Smooth muscle cell of the brain vasculature (primary cell): ENCODE data around the gene TMEM116.
"Not testable (repeated sequence)": the region's sequence is repeated elsewhere in the genome, so short reads cannot be mapped to it uniquely, and the experiment has no call there.

Source experiments
- DNase-seq: peaks from one replicate; pipeline ENCODE4 v3.0.0-alpha.2; 2012; ENCODE audit warnings: low read depth, low spot score

Gene TMEM116

DNA sequence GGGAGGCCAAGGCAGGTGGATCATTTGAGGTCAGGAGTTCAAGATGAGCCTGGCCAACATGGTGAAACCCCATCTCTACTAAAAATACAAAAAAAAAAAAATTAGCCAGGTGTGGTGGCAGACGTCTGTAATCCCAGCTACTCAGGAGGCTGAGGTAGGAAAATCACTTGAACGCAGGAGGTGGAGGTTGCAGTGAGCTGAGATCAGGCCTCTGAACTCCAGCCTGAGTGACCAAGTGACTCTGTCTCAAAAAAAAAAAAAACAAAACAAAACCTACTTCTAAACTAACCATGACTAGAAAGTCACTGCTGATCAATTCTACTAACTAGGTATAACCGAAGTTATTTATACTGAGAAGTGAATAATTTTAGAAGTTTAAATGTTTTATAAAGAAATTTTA lies 3.4 kb downstream of the TMEM116 start:
- DNase-seq = not testable (repeated sequence)

DNA sequence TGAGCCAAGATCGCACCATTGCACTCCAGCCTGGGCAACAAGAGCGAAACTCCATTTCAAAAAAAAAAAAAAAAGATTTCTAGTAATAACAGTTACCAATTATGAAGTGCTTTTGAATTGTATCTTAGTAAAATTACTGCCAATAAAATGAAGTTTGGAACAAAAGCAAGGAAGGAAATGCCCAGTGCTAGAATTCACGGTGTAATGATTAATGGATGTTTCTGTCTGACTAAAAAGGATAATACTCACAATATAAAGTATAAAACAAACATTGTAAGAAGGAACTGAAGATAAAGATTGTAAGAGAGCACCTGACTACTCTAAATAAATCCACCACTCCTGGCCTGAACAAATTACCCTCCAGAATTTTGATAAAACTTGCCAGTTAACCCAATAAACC lies 4.0 kb downstream of the TMEM116 start:
- no peak for DNase-seq

DNA sequence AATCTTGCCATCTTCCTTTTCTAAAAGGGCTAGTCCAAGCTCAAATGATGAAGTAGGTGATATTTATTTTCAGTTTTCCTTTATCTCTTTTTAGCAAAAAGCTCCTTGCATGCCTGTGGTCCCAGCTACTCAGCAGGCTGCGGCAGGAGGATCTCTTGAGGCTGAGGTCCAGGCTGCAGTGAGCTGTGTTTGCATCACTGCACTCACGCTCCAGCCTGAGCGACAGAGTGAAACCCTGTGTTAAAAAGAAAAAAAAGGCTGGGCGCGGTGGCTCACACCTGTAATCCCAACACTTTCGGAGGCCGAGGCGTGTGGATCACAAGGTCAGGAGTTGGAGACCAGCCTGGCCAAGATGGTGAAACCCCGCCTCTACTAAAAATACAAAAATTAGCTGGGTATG lies 5.0 kb downstream of the TMEM116 start:
- DNase-seq = no peak

DNA sequence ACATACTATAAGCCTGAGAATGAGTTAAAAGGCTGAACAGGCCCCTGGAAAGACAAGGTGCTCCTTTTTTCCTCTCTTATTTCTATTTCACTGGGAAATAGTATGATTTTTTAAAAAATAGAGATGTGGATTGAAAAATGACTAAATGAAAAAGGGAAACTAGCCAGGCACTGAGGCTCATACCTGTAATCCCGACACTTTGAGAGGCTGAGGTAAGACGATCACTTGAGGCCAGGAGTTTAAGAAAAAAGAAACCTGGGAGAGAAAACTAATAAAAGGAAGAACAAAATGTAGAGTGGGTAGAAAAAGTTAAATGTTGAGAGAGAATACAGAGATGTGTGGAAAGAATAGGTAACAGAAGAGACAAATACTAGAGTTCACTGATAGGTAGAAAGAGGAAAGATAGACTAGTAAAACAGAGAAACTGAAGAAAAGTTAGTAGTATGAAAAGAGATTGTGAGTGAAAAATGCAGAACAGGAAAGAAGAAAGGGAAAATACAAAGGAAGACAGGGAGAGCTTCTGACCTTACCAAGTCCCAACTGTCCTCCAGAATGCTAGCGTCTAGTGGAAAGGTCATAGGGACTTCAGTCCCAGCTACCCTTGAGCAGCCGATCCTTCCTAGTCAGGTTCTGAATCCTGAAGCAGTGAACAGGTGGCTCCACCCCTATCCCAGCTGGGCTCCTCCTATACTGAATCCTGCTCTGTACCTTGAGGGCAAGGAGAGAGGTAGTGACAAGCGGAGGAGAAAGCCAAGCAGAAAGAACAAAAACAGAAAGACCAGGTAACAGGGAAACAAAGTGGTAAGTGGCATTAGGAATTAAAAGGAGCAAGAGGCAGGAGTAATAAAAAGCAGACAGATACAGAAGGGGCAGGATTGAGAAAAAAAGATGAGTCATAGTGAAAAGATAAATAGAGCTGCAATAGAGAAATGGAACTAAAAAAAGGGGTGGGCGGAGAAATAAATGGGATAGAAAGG lies 7.3 kb downstream of the TMEM116 start:
- no peak for DNase-seq

DNA sequence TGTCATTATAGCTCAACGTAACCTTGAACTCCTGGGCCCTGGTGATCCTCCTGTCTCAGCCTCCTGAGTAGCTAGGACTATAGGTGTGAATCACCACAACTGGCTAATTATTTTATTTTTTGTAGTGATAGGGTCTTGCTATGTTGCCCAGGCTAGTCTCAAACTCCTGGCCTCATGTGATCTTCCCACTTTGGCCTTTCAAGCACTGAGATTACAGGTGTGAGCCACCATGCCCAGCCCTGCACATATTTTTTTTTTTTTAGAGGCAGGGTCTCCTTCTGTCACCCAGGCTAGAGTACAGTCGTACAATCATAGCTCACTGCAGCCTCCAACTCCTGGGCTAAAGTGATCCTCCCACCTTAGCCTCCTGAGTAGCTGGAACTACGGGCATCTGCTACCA lies 8.9 kb downstream of the TMEM116 start:
- no peak for DNase-seq

- DNase-seq = no peak
These were observed 11.4 kb downstream of the TMEM116 start for GRCh38 chr12:112001576-112001975.

DNA sequence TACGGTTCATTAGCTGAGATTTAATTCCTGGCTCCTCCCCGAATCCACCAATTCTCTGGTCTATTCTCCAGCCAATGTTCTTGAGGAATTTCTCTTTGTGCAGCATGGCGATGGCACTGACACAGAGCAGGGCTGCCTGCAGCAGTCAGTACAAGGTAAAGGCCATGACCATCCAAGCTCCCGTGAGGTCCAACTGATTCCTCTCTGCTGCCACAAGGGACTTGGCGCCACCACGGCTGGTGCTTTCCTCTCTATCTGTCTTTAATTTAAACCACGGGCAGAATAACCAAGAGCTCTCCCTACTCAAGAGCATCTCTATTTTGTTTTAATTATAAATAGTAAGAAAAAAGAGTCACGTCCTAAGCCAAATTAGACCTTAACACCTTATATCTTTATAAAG lies 12.1 kb downstream of the TMEM116 start:
- DNase-seq = no peak

DNA sequence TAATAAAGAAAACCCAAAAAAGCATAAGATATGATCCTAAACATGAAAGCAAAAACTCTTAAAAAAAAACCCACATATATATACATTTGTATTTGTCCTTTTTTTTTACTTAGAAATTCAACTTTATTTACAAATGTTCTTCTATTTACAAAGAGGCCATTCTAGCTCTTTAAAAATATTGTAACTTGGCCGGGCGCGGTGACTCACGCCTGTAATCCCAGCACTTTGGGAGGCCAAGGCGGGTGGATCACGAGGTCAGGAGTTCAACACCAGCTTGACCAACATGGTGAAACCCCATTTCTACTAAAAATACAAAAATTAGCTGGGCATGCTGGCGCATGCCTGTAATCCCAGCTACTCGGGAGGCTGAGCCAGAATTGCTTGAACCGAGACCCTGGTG lies 13.8 kb downstream of the TMEM116 start:
- not testable (repeated sequence) for DNase-seq

DNA sequence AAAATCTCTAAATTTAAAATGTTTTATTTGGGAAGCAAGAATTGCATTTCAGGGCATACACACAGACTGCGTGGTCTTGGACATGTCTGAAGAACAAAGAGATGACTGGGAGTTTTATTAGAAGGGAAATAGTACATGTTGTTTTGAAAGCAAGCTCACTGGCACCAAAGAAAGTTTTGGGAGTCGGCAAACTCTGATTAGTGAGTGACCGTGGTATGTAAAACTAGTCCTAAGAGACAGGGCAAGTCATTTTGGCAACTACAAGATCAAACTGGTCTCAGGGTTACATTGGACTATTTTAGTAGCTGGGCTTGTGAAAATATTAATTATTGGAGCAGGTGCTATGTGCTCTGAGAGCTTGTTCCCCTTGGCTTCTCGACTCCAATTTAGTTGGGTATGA lies 14.9 kb downstream of the TMEM116 start:
- no peak for DNase-seq

DNA sequence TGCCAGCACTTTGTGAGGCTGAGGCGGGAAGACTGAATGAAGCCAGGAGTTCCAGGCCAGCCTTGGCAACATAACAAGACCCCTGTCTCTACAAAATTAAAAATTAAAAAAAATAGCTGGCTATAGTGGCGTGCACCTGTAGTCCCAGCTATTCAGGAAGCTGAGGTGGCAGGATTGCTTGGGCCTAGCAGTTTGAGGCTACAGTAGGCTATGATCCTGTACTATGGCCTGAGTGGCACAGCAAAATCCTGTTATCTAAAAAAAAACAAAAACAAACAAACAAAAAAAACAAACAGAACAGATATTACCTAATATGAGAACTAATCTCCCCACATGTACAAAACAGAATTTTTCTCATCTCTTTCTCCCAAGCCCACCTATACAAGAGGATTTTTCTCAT lies 15.7 kb downstream of the TMEM116 start:
- no peak for DNase-seq

GRCh38 chr12:111995782-111996480 lies 17.0 kb downstream of the TMEM116 start:
- no peak for DNase-seq

DNA sequence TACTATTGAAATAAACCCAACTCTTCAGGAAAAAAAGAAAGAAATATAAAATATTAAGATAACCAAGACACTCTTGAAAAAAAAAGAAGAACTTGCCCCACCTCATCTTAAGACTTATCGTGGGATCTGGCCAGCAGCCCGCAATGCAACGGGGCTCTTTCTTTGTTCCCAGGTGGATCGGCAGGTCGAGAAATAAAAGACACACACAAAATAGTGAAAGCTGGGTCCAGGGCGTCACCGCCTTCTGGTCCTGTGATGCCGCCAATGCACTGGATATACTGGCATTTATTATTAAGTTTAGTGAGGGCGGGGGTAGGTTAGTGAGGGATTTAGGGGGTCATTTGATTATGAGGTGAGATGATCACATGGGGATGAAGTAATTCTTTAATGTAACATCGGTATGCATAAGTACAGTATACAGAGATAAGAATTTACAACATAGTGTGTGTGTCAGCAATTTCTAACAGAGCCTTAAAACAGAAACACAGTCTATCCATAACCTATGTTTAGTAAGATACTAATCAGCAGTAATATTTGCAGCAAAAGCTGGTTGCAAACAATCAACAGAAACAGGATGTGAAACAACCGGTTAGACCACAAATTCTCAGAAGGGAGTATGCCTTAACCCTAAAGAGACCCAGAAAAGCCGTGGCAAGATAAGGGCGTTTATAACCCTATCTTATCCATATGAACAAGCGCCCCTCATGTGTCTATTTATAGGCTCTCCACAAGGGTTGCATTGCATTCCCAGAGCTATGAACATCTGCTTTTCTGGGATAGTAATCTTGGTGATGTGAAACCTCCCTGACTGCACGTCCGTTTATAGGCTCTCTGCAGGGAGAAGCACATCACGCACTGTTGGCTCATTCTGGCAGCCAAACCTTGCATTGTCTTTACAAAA lies 18.5 kb downstream of the TMEM116 start:
- not testable (repeated sequence) for DNase-seq

- no peak for DNase-seq
These were observed 19.4 kb downstream of the TMEM116 start for GRCh38 chr12:111993292-111994150.

DNA sequence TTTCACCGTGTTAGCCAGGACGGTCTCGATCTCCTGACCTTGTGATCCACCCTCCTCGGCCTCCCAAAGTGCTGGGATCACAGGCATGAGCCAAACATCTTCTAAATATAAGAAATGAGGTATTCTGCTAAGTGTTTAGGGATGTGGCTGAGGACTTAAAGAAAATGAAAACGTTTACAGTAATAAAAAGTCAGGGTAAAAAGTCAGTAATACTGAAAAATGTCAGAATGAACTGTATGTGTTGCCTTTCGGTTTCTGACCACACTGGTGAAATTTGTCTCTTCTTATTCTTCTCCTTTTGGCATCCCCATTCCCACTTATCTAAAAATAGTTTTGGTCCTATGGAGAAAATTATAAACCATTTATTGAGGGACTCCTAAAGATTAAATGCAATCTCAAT lies 20.5 kb downstream of the TMEM116 start:
- no peak for DNase-seq

DNA sequence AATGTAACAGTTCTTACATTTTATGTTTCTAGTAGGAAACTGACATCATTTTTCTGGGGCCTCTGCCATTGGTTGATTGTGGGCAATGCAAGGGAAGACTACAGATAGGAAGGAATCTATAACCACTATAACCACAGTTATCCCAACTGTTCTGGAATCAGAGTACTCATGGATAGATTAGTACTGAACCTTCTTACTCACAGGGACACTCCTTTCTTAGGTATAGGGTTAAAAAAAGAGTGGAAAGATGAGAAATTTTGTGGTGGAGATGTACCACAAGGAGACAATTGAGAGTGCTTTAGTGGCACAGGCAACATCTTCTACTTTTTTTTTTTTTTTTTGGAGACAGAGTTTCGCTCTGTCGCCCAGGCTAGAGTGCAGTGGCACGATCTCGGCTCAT lies 21.0 kb downstream of the TMEM116 start:
- no peak for DNase-seq

- no peak for DNase-seq
These were observed 21.4 kb downstream of the TMEM116 start for GRCh38 chr12:111991535-111991934.

DNA sequence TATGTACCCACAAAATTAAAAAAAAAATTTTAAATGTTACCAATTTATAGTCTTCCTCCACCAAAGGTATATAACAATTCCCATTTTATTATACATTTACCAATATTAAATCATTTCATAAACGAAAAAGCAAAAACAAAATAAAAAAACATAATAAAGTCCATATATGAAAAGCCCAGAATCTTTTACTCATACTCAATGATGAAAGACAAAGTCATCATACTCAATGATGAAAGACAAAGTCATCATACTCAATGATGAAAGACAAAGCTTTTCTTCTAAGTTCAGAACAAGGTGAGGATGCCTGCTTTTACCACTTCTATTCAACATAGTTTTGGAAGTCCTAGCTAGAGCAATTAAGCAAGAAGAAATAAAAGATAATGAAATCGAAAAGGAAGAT lies 28.1 kb downstream of the TMEM116 start:
- no peak for DNase-seq

DNA sequence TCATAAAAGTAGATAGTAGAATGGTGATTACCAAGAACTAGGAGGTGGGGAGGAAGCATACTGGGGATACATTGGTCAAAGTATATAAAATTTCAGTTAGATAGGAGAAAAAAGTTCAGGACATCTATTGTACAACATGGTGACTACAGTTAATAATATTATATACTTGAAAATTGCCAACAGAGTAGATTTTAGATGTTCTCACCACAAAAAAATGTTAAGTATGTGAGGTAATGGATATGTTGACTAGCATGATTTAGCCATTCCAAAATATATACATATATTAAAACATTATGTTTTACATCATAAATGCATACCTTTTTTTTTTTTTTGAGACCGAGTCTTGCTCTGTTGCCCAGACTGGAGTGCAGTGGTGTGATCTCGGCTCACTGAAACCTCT lies 31.0 kb downstream of the TMEM116 start:
- DNase-seq = no peak

DNA sequence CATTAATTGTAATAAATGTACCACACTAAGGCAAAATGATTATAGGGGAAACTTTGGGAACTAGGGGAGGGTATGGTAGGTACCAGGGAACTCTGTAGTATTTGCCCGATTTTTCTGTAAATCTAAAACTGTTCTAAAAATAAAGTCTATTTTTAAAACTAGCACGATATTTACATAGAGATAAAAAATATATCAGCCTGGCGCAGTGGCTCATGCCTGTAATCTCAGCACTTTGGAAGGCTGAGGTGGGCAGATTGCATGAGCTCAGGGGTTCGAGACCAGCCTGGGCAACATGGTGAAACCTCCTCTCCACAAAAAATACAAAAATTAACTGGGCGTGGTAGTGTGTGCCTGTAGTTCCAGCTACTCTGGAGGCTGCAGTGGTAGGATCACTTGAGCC lies 32.4 kb downstream of the TMEM116 start:
- DNase-seq = no peak

GRCh38 chr12:111978545-111978944 lies 34.4 kb downstream of the TMEM116 start:
- DNase-seq = no peak

DNA sequence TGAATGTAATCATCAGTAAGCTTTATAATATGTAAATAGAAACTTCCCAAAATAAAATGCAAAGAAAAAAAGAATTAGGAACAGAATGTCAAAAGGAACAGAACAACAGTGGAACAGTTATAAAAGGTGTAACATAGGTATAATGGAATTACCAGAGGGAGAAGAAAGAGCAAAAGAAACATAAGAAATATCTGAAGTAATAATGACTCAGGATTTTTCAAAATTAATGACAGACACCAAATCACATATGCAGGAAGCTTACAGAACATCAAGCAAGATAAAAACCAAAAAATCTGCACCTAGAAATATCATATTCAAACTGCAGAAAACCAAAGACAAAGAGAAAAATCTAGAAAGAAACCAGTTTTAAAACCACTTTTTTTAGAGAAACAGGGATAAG lies 36.1 kb downstream of the TMEM116 start:
- no peak for DNase-seq
